ENCODE measurements around the gene PCDHGC4.

Gene PCDHGC4

DNA sequence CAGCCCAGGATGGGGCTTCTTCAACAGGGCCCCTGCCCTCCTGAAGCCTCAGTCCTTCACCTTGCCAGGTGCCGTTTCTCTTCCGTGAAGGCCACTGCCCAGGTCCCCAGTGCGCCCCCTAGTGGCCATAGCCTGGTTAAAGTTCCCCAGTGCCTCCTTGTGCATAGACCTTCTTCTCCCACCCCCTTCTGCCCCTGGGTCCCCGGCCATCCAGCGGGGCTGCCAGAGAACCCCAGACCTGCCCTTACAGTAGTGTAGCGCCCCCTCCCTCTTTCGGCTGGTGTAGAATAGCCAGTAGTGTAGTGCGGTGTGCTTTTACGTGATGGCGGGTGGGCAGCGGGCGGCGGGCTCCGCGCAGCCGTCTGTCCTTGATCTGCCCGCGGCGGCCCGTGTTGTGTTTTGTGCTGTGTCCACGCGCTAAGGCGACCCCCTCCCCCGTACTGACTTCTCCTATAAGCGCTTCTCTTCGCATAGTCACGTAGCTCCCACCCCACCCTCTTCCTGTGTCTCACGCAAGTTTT lies 27.6 kb downstream of the PCDHGC4 start:
- no peak for DNase-seq (ENCODE audit: low read depth, low spot score)

DNA sequence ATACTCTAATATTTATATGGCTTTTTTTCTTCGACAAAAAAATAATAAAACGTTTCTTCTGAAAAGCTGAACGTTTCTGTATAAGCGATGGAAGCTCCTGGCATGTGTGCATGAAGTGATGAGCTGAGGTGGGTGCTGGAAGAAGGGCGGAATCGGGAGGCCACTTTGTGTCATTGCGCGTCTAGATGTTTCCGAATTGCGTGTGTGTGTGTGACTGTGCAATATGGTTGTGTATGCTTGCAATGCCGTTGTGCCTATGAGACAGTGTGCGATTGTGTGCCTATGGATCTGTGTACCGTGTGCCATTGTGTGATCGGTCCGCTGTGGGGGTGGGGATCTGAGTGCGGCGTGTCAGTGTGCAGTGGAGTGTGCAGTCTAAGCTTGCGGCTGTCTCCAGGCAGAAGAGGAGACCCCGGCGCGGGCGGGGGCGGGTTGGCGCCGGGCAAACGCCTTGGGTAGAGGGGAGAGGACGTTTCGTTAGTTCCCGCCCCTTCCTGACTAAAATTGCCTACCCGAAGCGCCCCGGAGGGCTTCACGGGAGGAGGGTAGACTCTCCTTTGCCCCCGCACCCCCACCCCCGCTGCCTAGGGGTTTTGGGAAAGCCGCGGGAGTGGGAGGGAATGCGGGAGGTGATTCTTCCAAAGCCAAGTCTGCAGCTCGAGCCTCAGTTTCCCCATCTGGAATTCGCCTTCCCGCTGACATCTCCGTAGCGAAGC lies 28.2 kb downstream of the PCDHGC4 start:
- no peak for DNase-seq (ENCODE audit: low read depth, low spot score)

DNA sequence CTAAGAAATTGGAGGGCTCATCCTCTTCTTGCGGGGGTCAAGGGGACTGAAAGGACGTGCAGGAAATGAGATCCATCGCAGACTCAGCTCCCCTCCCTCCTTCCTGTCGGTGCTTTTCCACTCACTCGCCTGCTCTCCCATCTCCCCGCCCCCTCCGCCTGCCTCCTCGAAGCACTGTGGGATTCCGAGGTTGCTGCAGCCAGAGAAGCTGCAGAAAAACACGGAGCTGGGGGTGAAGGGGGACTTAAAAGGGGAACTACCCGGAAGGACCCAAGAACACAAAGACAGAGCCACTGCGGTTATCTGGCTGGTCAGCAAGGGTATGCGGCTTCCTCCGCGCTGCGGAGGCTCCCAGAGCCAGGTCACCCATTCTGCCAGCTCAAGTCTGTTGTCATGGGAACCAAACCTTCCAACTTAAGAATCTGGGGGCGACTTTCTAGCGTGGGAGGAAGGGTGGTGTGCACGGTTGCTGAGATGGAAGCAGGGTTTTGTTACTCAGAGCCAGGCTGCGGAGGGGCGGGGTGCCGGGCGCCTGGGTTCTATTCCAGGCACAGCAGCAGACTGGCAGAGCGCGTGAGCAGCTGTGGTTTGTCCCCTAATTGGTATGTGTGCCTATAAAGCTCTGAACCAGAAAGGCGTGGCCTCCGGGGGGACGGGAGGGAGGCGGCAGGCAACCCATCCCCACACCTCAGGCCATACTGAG lies 28.9 kb downstream of the PCDHGC4 start:
- DNase-seq (ENCODE audit: low read depth, low spot score), result peak; percentile 73

DNA sequence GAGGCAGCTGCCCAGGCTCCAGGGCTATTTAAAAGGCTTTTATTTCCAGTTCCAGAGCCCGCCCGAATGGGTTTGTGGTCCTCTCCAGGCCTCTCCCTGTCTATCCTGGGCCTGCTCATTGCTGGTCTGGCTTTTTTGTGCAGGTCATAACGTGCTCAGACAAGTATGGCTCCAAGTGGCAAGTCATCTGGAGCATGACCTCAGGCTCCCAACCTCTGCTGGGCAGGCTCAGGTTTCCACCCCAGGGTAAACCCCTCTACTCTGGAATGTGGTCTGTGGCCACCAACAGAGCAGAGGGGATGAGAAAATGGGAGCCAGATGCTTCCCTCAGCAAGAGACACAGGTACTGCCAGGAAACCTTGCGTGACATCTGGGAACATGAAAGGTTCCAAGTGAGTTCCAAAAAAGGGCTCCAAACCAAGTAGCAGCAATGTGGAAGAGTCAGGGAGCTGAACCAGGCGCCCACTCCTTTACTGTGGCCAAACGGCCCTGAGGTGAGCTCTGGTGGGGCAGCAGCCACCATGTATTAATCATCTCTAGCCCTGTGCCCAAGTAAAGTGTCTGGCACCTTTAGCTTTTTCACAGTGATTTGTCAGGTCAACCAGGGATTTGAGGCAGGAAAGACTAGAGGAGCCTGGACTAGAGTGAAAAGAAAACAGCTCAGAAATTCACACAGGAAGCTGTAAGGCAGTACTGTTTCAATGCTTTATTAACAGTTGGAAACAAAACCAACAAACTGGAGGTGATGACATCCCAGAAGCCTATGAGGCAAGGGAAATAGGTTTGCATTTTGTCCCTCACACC lies 29.7 kb downstream of the PCDHGC4 start:
- DNase-seq (ENCODE audit: low read depth, low spot score), result no peak

DNA sequence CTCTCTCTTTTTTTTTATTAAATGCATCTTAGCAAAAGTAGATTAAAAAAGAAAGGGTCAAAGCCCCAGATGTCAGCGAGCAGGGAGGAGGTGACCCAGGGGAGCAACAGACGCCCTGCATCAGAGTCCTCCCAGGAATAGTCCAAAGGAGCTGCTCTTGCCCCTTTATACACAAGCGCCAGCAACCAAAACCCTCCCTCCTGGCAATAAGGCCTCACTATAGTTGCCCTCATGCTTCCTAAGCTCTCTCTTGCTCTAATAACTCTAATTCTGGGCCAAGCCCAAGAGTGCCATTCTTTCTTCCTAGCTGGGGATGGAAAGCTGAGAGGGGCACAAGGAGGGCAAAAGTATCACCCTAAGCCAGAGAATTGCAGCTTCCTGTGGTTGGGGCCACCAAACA lies 30.3 kb downstream of the PCDHGC4 start:
- DNase-seq (ENCODE audit: low read depth, low spot score), result no peak

DNA sequence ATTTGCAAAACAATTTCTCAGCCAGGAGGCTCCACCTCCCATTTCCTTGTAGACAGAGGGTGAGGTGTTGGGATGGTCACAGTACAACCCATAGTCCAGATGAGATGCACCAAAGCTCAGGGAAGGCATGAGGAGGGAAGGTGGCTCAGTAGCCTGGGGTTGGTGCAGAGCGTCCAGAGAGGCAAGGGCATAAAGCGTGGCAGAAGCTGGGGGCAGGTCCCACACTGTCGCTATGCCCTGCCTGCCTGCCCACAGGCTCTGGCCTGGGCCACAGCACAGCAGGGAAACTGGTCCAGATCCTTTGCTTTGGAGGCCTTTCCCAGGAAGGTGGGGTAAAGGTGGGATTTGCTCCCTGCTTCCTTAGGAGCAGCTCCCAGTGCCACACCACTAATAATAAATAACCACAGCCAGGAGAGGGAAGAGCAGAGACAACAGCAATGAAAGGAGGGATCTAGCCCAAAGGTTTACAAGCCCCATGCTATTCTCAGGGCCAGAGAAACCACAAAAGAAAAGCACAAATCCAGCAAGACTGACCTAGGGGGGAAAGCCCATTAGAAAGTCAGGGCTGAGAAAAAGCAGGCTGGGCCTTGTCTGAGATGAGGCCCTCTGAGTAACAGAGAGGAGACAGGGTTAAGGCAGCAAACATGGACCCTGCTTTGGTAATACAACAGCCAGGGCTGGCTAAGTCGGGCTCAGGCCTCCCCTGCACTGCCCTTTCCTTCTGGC lies 31.3 kb downstream of the PCDHGC4 start:
- no peak for DNase-seq (ENCODE audit: low read depth, low spot score)

DNA sequence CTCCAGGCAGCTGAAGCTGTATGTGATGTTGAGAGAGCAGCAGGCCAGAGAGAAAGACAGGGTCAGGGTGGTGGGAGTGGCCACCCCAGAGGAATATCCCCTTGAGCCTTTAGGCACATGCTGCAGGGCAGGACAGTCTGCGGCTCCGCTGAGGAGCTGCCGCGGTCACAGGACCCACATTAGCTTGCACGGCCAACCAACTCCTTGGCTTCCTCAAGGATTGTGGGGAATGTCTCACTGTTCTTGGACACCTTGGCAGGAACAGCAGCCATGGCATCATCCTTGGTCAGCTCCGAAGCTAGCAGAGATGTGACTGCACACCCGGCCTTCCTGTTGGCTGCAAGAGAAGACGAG lies 31.8 kb downstream of the PCDHGC4 start:
- DNase-seq (ENCODE audit: low read depth, low spot score), result no peak

DNA sequence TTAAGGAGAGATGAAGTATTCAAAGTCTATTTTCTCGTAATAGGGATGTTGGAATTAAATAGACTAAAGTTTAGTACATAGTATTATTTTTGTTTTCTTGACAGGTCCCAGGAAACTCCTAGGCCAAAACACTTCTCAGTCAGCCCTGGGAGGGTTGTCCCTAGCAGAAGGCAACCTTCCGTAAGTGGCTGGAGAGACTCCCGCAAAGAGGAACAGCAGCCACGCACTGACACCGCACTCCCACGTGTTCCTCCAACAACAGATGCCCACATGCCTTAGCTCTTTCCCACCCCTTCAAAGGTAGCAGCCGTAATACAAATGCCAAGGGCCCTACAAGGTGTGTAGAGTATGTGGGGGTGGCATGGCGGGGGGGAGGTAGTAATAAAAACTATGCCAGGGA lies 32.5 kb downstream of the PCDHGC4 start:
- DNase-seq (ENCODE audit: low read depth, low spot score), result no peak

DNA sequence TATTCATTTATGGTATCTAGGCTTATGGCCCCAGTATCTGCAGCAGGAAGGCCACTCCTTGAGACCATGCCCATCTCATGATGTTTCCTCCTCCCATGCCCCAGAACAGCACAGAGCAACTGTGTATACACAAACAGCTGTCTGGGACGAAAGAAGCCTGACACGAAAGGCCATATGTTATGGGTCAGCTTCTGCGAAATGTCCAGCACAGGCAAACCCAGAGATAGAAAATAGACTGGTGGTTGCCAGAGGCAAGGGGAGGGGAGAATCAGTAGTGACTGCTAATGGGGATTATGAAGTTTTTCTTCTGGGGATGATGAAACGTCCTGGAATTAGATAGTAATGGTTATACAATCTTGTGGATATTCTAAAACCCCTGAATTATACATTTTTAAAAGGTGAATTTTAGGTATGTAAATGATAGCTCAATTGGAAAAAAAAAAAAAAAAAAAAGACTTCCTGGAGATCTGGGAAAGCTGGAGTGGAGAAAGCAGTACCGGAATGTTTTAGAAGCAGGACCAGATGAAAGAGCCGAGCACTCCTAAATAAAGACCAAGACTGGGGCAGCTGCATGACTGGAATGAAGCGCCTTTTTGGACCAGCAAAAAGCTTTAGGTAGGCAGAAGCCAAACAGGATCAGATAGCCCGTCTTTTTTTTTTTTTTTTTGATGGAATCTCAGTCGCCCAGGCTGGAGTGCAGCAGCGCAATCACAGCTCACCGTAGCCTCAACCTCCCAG lies 33.2 kb downstream of the PCDHGC4 start:
- DNase-seq (ENCODE audit: low read depth, low spot score), result no peak

DNA sequence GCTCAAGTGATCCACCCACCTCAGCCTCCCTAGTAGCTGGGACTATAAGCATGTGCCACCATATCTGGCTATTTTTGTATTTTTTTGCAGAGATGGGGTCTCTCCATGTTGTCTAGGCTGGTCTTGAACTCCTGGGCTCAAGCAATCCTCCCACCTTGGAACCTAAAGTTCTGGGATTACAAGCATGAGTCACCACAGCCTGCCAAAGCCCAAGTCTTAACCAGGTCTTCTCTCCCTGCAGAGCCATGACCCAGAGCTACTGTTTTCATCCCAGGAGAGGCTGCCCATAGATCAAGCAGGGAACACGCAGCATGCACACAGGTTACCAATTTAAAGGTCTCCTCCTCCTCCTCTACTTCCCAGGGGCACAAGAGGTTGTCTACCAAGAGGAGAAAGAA lies 33.8 kb downstream of the PCDHGC4 start:
- DNase-seq (ENCODE audit: low read depth, low spot score), result no peak

DNA sequence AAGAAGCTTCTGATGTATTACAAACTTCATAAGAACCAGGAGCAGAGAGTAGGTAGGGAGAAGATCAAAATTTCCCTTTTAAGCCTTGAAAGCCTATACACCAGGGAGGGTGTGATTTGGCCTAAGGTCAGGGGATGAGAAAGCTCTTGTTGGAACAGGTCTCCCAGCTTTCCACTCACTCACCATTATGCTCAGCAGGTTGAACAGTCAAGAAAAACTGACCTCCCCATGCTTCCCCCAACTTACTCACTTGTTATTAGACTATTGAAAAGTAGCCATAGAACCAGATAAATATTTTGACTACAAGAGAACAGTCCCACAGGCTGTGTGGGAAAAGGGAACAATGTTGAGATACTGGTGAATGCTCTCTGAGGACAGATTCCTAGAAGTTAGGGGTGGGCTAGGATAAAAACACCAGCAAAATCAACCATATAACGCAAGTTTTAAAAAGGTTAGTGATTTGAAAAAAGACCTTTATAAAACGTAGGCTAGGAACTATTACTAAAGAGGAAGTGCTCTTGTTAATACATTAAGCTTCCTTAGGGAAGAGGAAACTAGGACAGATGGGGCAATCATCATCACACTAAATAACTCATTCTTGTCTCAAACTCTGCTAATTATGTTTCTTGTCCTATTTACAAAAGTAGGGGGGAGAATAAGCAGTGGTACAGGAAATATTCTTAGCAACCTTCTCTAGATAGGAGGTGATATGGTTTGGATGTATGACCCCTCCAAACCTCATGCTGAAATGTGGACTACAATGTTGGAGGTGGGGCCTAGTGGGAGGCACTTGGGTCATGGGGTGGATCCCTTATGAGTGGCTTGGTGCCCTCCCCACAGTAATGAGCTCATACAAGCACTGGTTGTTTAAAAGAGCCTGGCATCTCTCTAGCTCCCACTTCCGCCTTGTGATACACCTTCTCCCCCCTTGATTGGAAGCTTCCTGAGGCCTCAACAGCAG lies 35.1 kb downstream of the PCDHGC4 start:
- no peak for DNase-seq (ENCODE audit: low read depth, low spot score)

DNA sequence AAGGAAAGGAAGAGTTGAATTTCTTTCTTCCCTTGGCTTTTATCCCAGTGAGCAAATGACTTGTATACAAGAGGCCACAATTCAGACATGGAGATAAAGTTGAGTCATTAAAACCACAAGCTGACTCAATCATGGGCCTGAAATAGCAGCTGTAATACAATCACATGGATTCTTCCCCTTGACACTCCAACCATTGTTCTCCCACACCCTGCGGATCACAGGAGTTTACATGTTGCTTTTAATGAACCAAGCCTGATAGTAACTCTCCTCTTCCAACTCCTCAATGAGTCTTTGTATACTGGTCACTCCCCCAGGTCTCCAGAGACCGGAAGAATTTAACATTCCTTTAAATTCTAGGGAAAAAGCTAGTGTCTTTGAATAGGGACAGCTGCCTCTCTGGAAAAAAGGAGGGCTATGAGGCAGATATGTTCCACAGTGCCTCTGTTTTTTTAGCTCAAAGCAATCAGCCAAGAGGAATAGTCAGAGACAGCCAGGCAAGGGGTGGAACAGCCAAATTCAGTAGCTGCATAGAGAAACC lies 36.5 kb downstream of the PCDHGC4 start:
- peak; percentile 86 for DNase-seq (ENCODE audit: low read depth, low spot score)

DNA sequence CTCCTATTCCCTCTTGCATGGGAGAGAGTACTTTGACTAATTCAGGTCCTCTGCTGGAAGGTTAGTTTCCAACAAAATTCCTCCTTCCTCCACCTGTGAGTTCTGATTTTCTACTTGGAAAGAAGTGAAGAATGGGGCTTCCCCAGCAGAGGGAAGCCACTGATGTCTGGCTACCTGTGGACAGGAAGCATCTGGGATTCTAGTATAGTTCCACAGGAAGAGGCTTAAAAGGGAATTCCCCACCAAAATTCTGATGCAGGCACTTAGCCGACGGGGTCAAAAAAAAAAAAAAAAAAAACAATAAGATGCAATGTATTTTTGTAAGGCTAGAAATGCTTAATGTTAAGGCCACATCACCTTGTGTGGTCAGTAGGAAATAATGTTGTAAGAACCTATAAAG lies 37.5 kb downstream of the PCDHGC4 start:
- DNase-seq (ENCODE audit: low read depth, low spot score), result no peak

DNA sequence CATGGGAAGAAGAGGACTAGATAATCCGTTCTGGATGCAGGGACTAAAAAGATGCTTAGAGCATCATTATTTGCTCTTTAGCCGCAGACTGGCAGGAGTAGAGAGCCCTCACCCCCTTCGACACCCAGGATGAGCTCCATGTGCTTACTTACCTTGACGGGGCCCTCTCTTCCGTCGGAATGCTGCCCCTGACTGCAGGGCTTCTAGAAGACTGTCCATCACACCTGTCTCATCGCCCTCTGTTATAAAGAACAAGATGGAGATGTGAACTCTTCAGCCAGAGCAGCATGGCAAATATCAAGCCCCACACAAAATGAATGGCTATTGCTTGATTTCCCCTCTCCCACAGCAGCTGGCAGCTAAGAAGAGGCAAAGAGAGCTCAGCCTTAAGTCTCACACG lies 39.2 kb downstream of the PCDHGC4 start:
- no peak for DNase-seq (ENCODE audit: low read depth, low spot score)

DNA sequence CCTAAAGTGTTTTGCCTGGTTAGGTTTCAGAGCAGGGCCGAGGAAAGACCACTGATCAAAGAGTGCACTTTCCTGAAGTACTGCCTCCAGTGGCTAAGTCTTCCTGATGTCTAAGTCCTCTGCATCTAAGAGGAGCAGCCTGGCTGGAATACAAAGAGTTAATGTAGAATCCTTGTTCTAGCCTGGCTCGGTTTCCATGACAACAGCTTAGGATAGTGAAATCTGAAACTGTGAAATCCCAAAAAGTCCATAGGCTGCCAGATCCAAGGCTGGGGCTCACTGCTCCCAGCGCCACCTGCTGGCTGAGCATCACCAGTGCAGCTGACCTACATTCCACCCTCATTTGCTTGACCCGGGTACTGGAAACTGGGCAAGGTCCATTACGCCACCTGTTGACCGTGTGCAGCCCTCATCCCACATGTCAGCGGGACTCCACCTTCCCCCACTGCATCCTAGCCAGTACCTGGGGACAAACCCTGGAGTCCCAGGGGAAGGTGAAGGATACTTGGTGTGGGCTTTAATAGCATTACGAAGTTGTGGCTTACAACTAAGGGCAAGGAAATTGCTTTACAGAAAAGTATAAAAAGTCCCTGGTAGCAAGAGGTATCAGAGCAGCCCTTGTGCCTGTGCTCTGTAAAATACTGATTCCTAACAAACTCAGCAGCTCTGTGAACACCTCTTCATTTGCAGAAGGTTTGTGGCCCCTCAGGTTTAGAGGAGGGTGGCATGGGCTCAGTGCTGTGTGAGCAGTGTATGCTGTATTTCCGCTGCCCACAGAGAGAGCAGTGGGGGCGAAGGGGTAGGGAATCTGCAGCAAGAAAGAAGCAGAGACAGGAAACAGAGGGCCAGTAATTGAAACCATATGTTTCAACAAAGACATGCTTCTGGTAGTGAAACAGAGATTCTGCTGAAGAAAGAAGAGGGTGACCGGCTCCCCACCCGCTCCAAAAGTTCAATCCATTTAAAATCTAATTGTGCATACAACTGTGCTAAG lies 40.1 kb downstream of the PCDHGC4 start:
- DNase-seq (ENCODE audit: low read depth, low spot score), result peak; percentile 94

DNA sequence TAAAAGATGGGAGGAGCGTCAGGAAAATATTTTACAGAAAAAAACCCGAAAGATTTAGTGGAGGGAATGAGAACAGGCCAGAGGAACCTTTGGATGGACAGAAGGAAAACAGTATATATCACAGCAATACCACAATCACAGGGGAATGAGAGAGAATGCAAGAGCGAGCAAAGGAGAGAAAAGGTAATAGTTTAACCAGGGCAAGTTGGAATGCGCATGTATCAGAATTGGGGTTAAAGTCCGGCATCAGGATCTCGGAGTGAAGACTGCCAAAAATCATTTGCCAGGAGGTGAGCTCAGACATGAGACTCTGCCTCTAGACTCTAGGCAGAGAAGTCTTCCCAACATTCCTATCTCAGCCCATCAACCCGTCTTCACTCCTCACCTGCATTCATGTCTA lies 40.8 kb downstream of the PCDHGC4 start:
- DNase-seq (ENCODE audit: low read depth, low spot score), result no peak

DNA sequence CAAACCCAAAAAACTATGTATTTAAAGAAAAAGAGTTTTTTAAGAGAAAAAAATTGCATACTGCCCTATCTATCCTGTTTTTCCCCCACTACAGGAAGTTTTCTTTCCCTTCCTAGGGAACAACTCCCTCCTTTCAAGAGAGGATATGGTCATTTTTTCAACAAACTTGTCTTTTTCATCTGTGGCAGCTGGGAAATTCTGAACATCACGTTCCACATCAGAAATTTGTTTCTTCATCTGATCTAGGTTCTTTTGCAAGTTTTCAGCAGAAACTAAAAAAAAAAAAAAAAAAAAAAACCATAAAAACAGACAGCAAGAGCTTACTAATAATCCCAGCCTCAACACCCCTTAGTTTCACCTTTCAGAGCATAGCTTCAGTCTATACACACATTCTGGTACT lies 42.6 kb downstream of the PCDHGC4 start:
- no peak for DNase-seq (ENCODE audit: low read depth, low spot score)

DNA sequence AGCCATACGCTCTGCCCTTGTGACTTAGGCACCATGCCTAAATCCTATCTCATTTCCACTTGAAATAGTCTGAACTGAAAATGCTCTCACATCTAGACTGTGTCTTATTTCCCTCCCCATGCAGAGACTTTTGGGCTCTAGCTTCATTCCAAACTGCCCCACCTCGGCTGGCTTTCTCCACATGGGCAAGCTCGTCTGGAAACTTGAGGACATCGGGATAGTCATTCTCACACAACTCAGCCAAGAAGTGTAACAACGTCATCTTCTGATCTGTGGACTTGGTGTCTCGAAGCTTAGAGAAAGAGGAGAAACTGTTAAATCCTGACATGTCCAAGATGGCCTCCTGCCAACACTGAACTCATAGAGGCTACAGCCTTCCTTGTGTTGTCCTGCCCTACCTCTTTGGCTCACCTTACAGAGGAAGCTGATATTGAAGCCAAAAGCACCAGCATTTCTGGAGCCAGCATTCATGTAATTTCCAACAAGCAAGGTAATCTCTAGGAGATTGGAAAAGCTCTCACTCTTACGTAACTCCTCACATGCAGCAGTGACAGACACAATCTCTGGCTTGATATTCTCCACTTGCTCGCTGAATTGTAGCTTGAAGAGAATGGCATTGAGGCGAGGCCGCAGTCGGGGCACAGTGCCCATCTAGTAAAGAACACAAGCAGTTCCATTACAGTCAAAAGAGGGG lies 43.6 kb downstream of the PCDHGC4 start:
- DNase-seq (ENCODE audit: low read depth, low spot score), result no peak

Data from brain pericyte (primary cell).